Measurements from ENCODE around the gene FMNL3.

The FMNL3 gene

DNA sequence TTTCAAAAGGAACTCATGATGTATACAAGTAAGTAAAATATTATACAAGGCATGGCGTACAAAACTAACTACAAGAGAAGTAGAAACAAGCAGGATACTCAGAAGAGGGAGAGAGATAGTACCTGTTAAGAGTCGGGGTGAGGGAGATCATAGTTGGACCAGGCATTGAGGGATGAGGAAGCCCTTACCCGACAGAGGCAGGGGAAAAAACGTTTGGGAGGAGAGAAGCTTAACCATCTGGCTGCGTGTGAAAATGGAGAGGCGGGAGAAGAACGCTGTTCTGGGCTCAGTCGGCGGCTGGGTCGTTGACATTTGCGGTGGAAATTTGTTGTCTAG, 575 bp upstream of the FMNL3 start:
- DNase-seq (ENCODE audit: low read depth), result no peak
- no peak overlapping the region for H3K4me3 ChIP-seq (ENCODE audit: low read depth, low read length)
- TF ChIP-seq, protein P1, sequence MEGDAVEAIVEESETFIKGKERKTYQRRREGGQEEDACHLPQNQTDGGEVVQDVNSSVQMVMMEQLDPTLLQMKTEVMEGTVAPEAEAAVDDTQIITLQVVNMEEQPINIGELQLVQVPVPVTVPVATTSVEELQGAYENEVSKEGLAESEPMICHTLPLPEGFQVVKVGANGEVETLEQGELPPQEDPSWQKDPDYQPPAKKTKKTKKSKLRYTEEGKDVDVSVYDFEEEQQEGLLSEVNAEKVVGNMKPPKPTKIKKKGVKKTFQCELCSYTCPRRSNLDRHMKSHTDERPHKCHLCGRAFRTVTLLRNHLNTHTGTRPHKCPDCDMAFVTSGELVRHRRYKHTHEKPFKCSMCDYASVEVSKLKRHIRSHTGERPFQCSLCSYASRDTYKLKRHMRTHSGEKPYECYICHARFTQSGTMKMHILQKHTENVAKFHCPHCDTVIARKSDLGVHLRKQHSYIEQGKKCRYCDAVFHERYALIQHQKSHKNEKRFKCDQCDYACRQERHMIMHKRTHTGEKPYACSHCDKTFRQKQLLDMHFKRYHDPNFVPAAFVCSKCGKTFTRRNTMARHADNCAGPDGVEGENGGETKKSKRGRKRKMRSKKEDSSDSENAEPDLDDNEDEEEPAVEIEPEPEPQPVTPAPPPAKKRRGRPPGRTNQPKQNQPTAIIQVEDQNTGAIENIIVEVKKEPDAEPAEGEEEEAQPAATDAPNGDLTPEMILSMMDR (IDR thresholded peaks at IDR 0.05; ENCODE audit: insufficient read depth, low read depth, low read length, missing control alignments), result no peak

DNA sequence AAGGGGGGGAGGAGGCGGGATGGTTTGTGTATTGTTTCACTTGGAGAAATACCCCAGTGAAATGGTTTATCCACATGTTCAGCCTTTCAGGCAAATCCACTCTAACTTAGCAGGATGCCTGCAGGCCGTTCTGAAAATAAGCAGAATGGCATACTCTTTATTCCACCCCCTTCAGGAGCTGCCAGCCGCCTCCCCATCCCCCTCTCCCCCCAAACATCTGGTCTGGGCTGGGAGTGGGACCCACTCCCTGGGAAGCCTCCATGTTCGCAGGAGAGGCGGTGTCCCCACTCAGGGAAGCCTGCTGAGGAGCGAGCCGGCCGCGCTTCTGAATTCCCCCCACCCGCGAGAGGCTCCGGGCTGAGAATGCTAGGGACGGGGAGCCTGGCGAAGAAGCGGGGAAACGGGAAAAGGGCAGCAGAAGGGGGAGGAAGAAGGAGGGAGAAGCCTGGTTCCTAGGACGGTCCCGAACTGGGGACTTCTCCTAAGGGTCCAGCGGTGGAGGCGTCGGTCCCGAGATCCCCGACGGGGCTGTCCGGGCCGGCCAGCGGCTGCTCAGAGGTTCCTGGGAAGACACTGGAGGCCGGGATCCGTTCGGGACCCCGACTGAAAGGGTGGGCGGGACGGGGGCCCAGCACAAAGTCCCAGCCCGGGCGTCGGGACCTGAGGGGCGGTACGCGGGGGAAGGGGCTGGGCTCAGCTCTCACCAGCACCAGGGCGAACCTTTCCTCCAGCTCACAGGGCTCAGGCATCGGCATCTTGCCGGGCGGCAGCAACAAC, 666 bp downstream of the FMNL3 start:
- no peak for DNase-seq (ENCODE audit: low read depth)
- TF ChIP-seq, protein P1 (IDR thresholded peaks at IDR 0.05; ENCODE audit: insufficient read depth, low read depth, low read length, missing control alignments), result no peak
- H3K4me3 ChIP-seq (ENCODE audit: low read depth, low read length), result peak overlapping the region; percentile 77

DNA sequence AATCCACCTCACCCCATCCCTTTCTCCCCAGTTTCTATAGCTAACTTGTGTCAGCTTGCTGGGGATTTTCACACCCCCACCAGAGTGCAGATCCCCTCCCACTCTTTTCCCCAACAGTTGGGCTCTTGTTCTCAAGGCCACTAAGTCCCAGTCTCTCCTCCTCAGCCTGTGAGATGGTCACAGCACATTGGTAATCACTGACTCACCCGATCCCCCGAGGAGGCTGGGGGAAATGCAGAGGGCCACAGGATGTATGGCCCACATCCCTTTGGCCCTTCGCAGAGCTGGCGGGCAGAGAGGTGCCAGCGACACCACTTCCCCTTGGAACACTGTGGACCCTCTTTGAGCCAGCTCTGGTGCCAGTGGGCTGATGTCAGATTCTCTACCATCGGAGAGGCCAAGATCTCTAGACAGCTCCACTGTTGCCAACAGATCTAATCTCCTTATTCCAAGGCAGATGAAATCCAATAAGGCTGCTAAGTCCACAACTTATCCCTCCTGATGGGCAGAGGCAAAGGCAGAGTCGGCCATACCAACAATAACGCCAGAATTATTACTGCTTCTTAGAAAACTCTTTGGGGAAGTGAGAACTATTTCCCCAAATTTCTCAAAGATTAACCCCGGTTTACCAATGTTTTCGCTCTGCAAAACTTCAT, 1.6 kb downstream of the FMNL3 start:
- H3K4me3 ChIP-seq (ENCODE audit: low read depth, low read length), result peak overlapping the region; percentile 77
- DNase-seq (ENCODE audit: low read depth), result peak; percentile 80
- TF ChIP-seq, protein P1 (IDR thresholded peaks at IDR 0.05; ENCODE audit: insufficient read depth, low read depth, low read length, missing control alignments), result no peak

DNA sequence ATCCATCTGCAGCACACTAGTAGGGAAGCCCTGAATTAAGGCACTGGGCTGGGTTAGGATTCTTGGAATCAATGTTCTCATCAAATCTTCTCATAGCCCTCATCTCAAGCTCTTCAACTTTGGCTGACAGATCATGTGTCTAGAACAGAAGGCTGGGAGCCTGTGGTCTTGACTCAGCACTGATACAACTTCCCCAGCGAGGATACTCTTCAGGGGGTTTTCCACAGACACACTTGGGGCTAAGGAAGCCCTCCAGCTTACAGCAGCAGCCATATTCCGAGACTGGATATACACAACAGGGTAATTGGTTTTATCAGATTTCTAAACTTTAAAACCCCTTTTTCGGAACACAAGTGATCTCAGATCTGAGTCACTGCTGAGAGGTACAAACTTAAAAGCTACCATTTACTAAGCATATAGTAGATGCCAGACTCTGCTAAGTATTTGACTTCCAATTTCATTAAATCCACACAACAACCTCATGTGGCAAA, 3.5 kb downstream of the FMNL3 start:
- TF ChIP-seq, protein P1 (IDR thresholded peaks at IDR 0.05; ENCODE audit: insufficient read depth, low read depth, low read length, missing control alignments), result no peak
- H3K4me3 ChIP-seq (ENCODE audit: low read depth, low read length), result peak overlapping the region; percentile 77
- peak; percentile 87 for DNase-seq (ENCODE audit: low read depth)

DNA sequence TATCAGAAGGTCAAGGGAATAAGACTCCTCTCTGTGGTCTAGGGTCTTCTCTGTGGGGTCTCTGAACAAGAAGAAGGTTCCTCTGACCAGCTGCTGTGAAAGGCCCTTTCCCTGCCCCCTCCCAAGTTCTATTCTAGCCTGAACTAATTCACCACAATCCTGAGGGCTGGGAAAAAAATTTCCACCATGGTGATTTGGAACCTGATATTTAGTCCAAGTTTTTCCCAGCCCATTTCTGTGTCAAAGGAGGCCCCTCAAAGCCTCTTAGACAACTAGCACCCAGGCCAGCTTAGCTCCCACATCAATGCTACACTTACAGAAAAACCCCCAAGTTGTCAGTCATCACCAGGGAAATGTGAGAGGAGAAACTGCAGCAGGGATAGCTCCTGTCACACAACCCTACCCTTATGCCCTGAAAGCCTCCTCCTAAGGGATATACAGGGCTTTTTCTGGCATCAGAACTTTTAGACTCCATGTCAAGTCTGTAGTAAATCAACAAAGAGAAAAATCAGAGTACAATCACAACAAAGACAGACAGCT, 4.5 kb downstream of the FMNL3 start:
- H3K4me3 ChIP-seq (ENCODE audit: low read depth, low read length), result peak overlapping the region; percentile 77
- TF ChIP-seq, protein P1 (IDR thresholded peaks at IDR 0.05; ENCODE audit: insufficient read depth, low read depth, low read length, missing control alignments), result no peak

DNA sequence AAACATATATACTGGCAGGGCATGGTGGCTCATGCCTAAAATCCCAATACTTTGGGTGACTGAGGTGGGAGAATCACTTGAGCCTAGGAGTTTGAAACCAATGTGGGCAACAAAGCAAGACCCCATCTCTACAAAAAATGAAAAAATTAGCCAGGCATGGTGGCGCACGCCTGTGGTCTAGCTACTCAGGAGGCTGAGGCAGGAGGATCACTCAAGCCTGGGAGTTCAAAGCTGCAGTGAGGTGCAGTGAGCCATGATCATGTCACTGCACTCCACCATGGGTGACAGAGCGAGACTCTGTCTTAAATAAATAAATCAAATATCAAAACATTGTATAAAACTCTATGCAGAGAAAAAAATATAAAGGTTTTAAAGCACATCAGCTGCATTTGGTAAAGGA, 5.2 kb downstream of the FMNL3 start:
- TF ChIP-seq, protein P1 (IDR thresholded peaks at IDR 0.05; ENCODE audit: insufficient read depth, low read depth, low read length, missing control alignments), result no peak
- H3K4me3 ChIP-seq (ENCODE audit: low read depth, low read length), result no peak overlapping the region
- peak; percentile 45 for DNase-seq (ENCODE audit: low read depth)

More for the DNA sequence above, 4.5 kb downstream of the FMNL3 start:
- peak; percentile 46 for DNase-seq (ENCODE audit: low read depth)
